SIG-M5 treated with dmso at 0.1 percent for 504 hours (cell line): ENCODE measurements around the gene RPL23.

Experiments
- DNase-seq: peaks from one replicate; lab custom pipeline; 2025; ENCODE audit not compliant: unreplicated experiment; lab: John Stamatoyannopoulos, UW

RPL23 gene

GRCh38 chr17:38885044-38885727, 31.7 kb upstream of the RPL23 start:
- DNase-seq = no peak

- peak; percentile 32 for DNase-seq
Observed at GRCh38 chr17:38883592-38884526, 30.3 kb upstream of the RPL23 start.

DNA sequence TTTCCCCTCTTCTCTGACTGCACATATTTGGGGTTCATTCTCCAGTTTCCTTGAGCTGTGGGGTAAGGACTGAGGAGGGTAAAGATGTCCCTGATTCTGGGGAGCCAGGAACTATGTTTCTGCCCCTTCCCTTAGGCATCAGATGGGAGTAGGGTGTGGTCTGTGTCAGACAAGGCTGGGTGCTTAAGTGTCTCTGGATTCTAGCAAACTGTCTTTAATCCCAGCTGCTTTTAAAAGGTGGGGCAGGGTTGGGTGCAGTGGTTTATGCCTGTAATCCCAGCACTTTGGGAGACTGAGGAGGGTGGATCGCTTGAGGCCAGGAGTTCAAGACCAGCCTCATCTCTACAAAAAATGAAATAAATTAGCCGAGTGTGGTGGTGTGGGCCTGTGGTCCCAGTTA, 29.3 kb upstream of the RPL23 start:
- DNase-seq = no peak

- no peak for DNase-seq
Observed at GRCh38 chr17:38881600-38882191, 28.2 kb upstream of the RPL23 start.

DNA sequence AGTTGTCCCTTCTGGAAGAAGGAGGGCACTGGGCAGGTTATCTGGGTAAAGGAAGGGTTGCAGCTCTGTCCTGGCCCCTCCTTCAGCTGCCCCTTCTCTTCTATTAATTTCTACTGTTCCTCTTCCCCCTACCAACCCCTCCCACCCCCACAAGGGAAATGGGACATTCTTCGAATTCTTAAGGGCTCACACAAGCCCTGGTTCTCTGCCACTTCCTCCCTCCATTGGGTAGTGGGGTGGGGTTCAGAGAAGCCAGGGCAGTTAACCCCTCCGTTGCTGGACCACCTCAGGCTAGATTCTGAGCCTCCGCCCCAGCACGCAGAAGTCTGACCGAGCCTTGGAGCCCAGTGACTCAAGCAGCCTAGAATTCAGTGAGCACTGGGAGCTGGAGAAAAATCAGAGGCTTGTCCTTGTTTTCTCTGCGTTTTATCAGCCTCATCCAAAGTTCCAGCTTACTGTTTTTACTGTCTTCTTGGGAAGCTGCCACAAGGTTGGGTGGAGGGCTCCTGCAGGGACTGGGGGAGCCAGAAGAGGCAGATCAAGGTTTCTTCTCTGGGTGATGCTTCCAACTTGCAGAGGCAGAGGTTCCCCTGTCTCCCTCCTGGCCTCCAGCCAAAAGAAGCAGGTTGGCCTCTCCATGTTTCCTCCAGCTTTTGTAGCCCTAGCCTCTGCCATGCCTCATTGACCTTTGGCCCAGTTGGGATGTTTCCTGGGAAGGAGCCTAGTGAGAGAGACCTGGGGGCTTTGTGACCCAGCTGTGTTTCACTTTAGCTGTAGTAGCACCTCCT, 26.6 kb upstream of the RPL23 start:
- no peak for DNase-seq

DNA sequence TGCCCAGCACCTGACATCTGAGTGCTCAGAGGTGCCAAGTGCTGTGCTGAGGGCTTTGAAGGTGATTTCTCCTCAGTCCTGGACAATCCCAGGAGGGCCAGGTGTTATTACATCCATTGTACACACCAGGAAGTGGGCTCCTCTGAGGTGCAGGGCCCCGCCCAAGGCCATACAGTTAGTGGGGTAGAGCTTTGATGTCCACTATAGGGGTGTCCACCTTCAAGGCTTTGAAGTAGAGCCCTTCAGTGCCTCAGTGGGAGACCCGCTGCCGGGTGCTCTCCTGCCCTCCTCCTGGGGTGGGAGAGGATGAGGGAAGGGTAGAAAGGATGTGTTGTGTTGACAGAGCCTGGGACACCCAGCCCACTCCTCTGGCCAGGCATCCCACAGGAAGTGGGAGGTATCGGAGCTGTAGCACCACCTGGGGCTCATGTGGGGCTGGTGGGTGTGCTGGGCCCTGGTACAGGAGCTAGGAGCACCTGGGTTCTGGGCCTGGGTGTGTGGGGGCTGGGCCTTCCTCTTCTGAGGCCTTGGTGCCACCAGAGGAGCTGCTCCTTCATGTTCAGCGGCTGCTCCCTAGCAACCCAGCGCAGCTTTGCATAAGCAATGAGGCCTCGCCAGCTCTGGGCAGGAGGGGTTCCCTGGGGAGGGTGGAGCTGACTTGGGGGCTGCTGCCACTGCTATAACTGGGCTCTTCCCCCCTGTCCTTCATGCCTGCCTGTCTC, 23.8 kb upstream of the RPL23 start:
- DNase-seq = no peak

- DNase-seq = no peak
Observed at GRCh38 chr17:38875477-38876075, 22.1 kb upstream of the RPL23 start.

GRCh38 chr17:38874505-38875400, 21.2 kb upstream of the RPL23 start:
- DNase-seq = no peak

DNA sequence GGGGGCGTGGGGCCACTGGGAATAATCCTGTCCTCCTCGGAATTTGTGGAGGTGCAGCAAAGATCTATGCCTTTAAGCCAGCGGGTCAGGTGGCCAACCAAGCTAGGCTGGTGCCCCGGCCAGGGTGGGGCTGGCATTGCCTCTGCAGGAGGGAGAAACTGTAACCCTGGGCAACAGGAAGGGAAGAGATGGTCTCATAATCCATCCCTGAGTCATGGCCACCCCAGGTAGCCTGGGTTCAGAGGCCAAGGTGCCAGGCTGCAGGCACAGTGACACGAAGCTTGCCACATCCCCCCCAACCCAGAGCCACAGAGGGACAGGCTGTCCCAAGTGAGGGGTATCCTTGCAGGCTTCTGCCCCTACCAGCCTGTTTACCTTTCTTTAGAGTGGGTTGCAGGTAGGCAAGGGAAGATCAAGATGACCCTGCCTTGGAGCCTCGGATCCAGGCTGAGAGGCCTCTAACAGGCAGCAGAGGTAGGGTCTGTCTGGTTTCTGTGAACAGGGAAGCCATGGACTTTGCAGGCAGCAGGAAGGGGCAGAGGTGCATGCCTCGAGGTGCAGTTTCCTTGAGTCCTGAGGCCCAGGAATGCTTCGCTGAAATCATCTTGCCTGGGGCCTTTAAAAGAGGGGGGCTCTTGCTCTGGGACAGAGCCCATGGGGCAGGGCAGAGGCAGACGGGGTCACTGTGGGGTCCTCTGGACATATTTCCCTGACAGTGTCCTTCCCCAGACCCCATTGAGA, 20.3 kb upstream of the RPL23 start:
- no peak for DNase-seq

DNA sequence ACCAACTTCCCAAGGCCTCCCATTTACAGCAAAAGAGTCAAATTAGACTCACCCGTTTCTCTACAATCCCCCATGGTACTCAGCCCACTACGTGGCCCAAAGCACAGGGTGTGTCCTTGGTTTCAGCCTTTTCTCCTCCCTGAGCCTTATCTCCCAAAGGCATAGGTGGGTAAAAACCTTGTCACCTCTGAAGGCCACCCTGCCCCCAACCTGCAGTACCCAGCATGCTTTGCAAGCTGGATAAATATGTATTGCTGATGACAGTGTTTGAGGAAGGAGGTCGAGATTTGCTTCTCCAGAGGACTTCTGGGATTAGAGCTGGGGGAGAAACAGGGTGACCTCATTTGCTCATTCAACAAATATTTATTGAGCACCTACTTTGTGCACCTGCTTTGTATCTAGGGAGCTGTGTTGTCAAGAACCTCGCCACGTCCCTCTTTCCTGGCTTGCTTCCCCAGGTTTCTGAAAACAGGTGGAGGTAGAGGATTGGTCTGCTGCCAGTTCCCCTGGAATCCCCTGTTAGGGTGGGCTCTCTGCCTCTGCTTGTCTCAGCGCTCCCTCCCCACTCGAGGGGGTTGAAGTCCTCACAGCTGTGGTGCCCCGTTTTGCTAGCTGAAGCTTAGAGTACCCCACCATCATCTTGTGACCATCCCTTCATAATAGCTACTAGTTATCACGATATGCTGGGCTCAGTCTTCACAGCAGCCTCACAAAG, 19.3 kb upstream of the RPL23 start:
- DNase-seq = no peak

- DNase-seq = no peak
Observed at GRCh38 chr17:38872027-38872511, 18.5 kb upstream of the RPL23 start.

- DNase-seq = peak; percentile 77
Observed at GRCh38 chr17:38871247-38872015, 17.9 kb upstream of the RPL23 start.

DNA sequence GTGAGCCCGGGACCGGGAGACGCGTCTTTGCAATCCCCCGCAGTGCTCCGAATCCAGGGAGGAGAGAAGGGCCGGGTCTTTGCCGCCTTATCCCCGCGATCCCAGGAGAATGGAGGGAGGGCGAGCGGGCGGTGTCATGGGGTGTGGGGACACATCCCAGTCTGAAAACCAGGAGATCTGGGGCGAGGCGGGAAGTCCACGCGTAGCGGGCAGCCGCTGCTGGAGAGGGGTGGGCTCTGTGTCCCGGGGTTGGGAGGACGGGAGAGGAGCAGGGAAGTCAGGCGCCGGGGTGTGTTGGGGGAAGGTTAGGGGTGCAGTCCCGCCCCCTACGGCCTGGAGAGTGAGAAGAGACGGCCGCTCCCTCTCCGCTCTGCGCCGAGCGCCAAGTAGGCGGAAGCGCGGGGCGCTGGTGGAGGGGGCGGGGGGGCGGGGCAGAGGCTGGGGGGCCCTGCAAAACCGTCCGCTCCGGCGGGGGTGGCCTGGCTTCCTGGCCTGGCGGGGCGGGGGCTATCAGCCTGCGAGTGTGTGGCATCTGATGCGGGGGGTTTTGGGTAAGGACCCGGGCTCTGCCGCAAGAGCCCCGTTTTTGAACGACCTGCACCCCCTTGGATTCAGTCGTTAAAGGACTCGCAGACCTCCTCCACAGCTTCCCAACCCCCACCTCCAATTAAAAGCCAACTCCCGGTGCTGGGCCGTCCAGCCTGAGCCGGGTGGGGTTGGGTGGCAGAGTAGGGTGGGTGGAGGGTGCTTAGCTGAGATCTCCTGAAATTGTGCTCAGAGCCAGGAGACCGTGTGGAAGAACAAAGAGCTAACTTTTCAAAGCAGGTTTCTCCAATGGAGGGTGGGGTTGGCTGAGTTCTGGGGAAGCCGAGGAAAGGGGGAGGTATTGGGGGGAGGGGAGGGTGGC, 17.0 kb upstream of the RPL23 start:
- peak; percentile 76 for DNase-seq

DNA sequence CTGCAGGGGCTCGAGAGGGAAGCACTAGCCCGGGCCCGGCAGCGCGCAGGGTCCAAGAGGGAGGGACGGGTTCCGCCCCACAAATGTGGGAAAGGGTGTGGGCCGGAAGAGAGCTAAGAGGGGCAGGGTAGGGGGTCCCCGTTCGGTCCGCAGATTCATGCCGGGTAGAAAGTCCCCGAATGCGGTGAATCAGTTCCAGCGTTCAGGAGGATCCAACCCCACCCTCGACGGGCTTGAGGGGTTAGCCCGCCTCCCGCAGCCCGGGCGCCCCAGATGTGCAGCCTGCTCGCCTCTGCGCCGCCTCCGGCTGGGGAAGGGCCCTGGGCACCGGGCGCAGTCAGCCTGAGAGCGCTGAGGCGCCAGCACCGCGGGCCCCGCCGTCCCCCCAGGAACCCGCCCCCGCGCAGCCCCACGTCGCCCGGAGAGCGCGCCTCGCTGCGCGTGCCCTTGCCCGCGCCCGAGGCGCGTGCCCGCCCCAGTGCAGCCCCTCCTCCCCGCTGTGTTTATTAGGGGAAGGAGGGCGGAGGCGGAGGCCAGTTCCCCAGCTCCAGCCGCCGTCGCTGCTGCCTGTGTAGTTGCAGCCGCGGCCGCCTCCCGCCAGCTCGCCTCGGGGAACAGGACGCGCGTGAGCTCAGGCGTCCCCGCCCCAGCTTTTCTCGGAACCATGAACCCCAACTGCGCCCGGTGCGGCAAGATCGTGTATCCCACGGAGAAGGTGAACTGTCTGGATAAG, 16.2 kb upstream of the RPL23 start, which contains the start of gene LASP1:
TSS of gene LASP1 (plus strand) at position 533 of the 733 bp plus-strand sequence. CDS start at position 665, 132 bp downstream.
- DNase-seq = peak; percentile 88
